Right atrium auricular region (tissue), 2 donors: Measurements from ENCODE around the gene BEGAIN. TPM values are rescaled to one million over a fixed set of nuclear protein-coding genes. Genes with fewer than 3 reads are reported as not detected.

Experiments
- DNase-seq: peaks from one replicate; pipeline ENCODE4 v3.0.0-alpha.2; 2019; ENCODE audit warnings: low spot score
- H3K27ac ChIP-seq, 2 donors: fragments of 200-600 bp; sonication (generic); 1 replicate in 1 of 2; 2 replicates in 1 of 2; pipeline ENCODE4 v1.5.1; 2016 to 2019
- H3K27me3 ChIP-seq, 2 donors: fragments of 200-600 bp; sonication (generic); one replicate each; pipeline versions ENCODE4 v1.5.1 to v1.6.0; 2017 to 2019
- H3K36me3 ChIP-seq: fragments of 200-600 bp; sonication (generic); one replicate; pipeline ENCODE4 v1.5.1; 2016
- H3K4me1 ChIP-seq, 2 donors: fragments of 200-600 bp; sonication (generic); one replicate each; pipeline versions ENCODE4 v1.5.1 to v1.6.0; 2017 to 2019
- H3K4me3 ChIP-seq, 2 donors: fragments of 200-600 bp; sonication (generic); 1 replicate in 1 of 2; 2 replicates in 1 of 2; pipeline ENCODE4 v1.5.1; 2017 to 2019; ENCODE audit warnings: mild to moderate bottlenecking in 1 of 2, moderate library complexity in 1 of 2
- H3K9me3 ChIP-seq, 2 donors: fragments of 200-600 bp; sonication (generic); one replicate each; pipeline ENCODE4 v1.5.1; 2019
- CTCF ChIP-seq, 2 donors: fragments of 200-600 bp; sonication (generic); IDR thresholded peaks; one replicate each; pipeline ENCODE4 v1.5.1; 2019; ENCODE audit warnings: antibody characterized with exemption in 2 of 2
- total RNA-seq, 2 donors: library from RNA; depleted of rRNA; stranded (reverse); fragments of >200 nt; gene quantifications; one replicate each; pipeline ENCODE4 v1.1.0, GENCODE V29; 2016

BEGAIN gene
- total RNA-seq, 2 donors from 2014 or later, result 0.93 to 5.7 TPM

GRCh38 chr14:100500128-100500527 is 87.1 kb downstream of the BEGAIN start:
- no peaks in the 10 kb centered on the region for H3K4me1 ChIP-seq
- no peak for DNase-seq
- no peaks in the 10 kb centered on the region for H3K27me3 ChIP-seq
- peaks cover 0 to 14% of the 10 kb centered on the region in 2 donors for H3K9me3 ChIP-seq
- no peaks in the 10 kb centered on the region for H3K36me3 ChIP-seq
- no peak overlapping the region for H3K27ac ChIP-seq
- H3K4me3 ChIP-seq, result no peak overlapping the region
- no peak for TF ChIP-seq CTCF (IDR thresholded peaks at IDR 0.05)

DNA sequence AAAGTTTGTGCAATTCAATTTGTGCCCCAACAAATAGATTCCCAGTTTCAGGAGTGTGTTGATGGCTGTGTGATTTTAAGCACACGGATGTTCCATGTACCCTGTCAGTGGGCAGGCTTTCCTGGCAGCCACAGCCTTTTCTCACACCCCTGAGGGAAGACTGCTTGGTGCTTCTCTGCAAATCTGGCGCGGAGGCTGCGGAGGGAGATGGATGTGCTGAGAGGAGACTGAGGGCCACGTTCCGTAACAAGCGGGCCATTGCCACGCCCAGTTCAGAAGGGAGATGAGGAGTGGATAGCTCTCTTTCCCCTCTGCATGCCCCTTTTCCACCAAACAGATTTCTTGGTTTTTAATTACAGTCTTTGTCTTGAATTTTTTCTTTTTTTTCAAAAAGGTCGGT is 89.1 kb downstream of the BEGAIN start:
- no peaks in the 10 kb centered on the region for H3K4me1 ChIP-seq
- no peaks in the 10 kb centered on the region for H3K36me3 ChIP-seq
- no peak for DNase-seq
- H3K4me3 ChIP-seq, result no peak overlapping the region
- H3K27ac ChIP-seq, result no peak overlapping the region
- H3K9me3 ChIP-seq, result peaks cover 0 to 7% of the 10 kb centered on the region in 2 donors
- no peaks in the 10 kb centered on the region for H3K27me3 ChIP-seq
- TF ChIP-seq CTCF (IDR thresholded peaks at IDR 0.05), result no peak

- Histone ChIP-seq H3K4me3 (no peak overlapping the region), H3K9me3 (peaks cover 0 to 7% of the 10 kb centered on the region in 2 donors), H3K36me3 (no peaks in the 10 kb centered on the region), H3K27ac (no peak overlapping the region), H3K4me1 (no peaks in the 10 kb centered on the region), H3K27me3 (no peaks in the 10 kb centered on the region)
- DNase-seq, result no peak
- TF ChIP-seq CTCF (IDR thresholded peaks at IDR 0.05), result no peak
These were observed 91.3 kb downstream of the BEGAIN start for GRCh38 chr14:100495917-100496316.

GRCh38 chr14:100494645-100495044 is 92.6 kb downstream of the BEGAIN start:
- Histone ChIP-seq H3K4me1 (no peaks in the 10 kb centered on the region), H3K27ac (no peak overlapping the region), H3K9me3 (peaks cover 0 to 7% of the 10 kb centered on the region in 2 donors), H3K27me3 (no peaks in the 10 kb centered on the region), H3K36me3 (no peaks in the 10 kb centered on the region), H3K4me3 (no peak overlapping the region)
- no peak for DNase-seq
- TF ChIP-seq CTCF (IDR thresholded peaks at IDR 0.05), result no peak

- no peaks in the 10 kb centered on the region for H3K9me3 ChIP-seq
- no peak for TF ChIP-seq CTCF (IDR thresholded peaks at IDR 0.05)
These were observed 97.0 kb downstream of the BEGAIN start for GRCh38 chr14:100490252-100490651.

GRCh38 chr14:100488057-100488456 is 99.2 kb downstream of the BEGAIN start:
- Histone ChIP-seq H3K4me3 (no peak overlapping the region), H3K36me3 (no peaks in the 10 kb centered on the region), H3K4me1 (no peaks in the 10 kb centered on the region), H3K9me3 (no peaks in the 10 kb centered on the region), H3K27ac (no peak overlapping the region), H3K27me3 (no peaks in the 10 kb centered on the region)
- TF ChIP-seq CTCF (IDR thresholded peaks at IDR 0.05), result no peak
- DNase-seq, result no peak

More at GRCh38 chr14:100490252-100490651, 97.0 kb downstream of the BEGAIN start:
- H3K4me1 ChIP-seq, result no peaks in the 10 kb centered on the region
- H3K27me3 ChIP-seq, result no peaks in the 10 kb centered on the region
- no peak overlapping the region for H3K4me3 ChIP-seq
- no peak for DNase-seq
- no peak overlapping the region for H3K27ac ChIP-seq
- no peaks in the 10 kb centered on the region for H3K36me3 ChIP-seq
